ENCODE results near the gene MTERF2. TPM values are rescaled to one million over a fixed set of nuclear protein-coding genes. Genes with fewer than 3 reads are reported as not detected.
A peak's percentile ranks its signal among the peaks of the same experiment; 100 is the strongest.

Gene MTERF2
- total RNA-seq, 1 donor, result 7.3 TPM

- no peak overlapping the region for H3K4me3 ChIP-seq (ENCODE audit: low read depth, low read length)
- DNase-seq (ENCODE audit: low read depth), result peak; percentile 54
- TF ChIP-seq CTCF (IDR thresholded peaks at IDR 0.05; ENCODE audit: insufficient read depth, low read depth, low read length), result no peak
These were observed 8.7 kb downstream of the MTERF2 start for GRCh38 chr12:106978035-106978800.

- DNase-seq (ENCODE audit: low read depth), result no peak
- TF ChIP-seq CTCF (IDR thresholded peaks at IDR 0.05; ENCODE audit: insufficient read depth, low read depth, low read length), result no peak
- H3K4me3 ChIP-seq (ENCODE audit: low read depth, low read length), result no peak overlapping the region
These were observed 10.3 kb downstream of the MTERF2 start for GRCh38 chr12:106976668-106977067.

GRCh38 chr12:106975993-106976658 lies 10.8 kb downstream of the MTERF2 start:
- no peak for TF ChIP-seq CTCF (IDR thresholded peaks at IDR 0.05; ENCODE audit: insufficient read depth, low read depth, low read length)
- peak; percentile 63 for DNase-seq (ENCODE audit: low read depth)
- no peak overlapping the region for H3K4me3 ChIP-seq (ENCODE audit: low read depth, low read length)

DNA sequence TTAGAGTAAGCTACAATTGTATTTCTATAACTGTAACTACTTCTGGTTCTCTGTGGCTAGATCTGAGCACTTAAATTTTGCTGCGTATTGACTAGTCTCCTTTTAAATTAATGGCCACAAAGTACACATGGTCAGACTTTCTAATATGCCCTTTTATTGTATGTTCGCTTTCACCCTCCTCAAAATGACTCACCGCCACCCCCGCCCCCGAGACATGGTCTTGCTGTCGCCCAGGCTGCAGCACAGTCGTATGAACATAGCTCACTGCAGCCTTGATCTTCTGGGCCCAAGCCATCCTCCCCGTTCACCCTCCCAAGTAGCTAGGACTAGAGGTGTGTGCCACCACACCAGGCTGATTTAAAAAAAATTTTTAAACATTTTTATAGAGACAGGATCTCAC lies 11.8 kb downstream of the MTERF2 start:
- DNase-seq (ENCODE audit: low read depth), result no peak
- no peak for TF ChIP-seq CTCF (IDR thresholded peaks at IDR 0.05; ENCODE audit: insufficient read depth, low read depth, low read length)
- H3K4me3 ChIP-seq (ENCODE audit: low read depth, low read length), result no peak overlapping the region

DNA sequence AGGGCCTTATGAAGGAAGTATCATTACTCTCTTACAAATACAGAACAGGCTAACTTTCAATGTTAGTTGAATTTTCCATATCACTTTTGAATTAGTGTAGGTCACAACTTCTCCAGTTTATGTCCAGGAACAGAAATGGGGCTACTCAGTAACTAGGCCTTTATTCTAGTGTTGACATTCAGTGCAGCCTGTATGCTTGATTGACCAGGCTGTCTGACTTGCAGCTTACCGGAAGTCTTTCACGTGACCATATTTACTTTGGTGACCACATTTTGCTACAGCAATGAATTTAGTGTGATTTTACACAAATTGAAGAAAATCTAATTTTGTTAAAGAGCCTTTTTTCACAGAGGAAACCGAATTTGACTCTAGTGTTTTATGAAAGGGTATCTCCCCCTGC lies 12.4 kb downstream of the MTERF2 start:
- no peak for TF ChIP-seq CTCF (IDR thresholded peaks at IDR 0.05; ENCODE audit: insufficient read depth, low read depth, low read length)
- no peak for DNase-seq (ENCODE audit: low read depth)
- no peak overlapping the region for H3K4me3 ChIP-seq (ENCODE audit: low read depth, low read length)

- DNase-seq (ENCODE audit: low read depth), result no peak
- H3K4me3 ChIP-seq (ENCODE audit: low read depth, low read length), result no peak overlapping the region
- no peak for TF ChIP-seq CTCF (IDR thresholded peaks at IDR 0.05; ENCODE audit: insufficient read depth, low read depth, low read length)
These were observed 13.4 kb downstream of the MTERF2 start for GRCh38 chr12:106973545-106973944.
